Fibroblast of gingiva (primary cell): ENCODE results near the gene PDE7B.

Experiments
- DNase-seq: peaks from one replicate; pipeline ENCODE4 v3.0.0-alpha.2; 2011; ENCODE audit warnings: low read depth

The PDE7B gene

GRCh38 chr6:136149311-136149710 lies 297.8 kb downstream of the PDE7B start:
- no peak for DNase-seq

DNA sequence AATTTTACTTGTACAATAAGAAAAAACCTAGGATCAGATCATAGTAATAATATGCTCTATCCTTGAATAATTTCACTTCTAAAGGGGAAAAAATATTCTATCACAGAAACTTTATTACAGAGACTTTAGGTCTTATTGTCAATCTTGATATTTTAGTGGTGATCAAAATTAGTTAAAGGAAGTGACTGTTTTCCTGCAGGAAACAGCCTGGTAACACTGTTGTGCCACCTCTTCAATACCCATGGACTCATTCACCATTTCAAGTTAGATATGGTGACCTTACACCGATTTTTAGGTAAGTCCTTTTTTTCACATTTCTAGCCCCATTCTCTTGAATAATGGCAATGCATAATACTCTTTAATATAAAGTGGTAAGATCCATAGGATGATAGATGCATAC lies 299.5 kb downstream of the PDE7B start:
- DNase-seq, result no peak

GRCh38 chr6:136153707-136154375 lies 302.3 kb downstream of the PDE7B start:
- no peak for DNase-seq

- no peak for DNase-seq
These were observed 303.7 kb downstream of the PDE7B start for GRCh38 chr6:136155191-136155590.

- DNase-seq, result no peak
These were observed 306.2 kb downstream of the PDE7B start for GRCh38 chr6:136157743-136158142.

GRCh38 chr6:136158387-136158821 lies 306.9 kb downstream of the PDE7B start:
- no peak for DNase-seq

GRCh38 chr6:136158971-136159370 lies 307.5 kb downstream of the PDE7B start:
- DNase-seq, result no peak

DNA sequence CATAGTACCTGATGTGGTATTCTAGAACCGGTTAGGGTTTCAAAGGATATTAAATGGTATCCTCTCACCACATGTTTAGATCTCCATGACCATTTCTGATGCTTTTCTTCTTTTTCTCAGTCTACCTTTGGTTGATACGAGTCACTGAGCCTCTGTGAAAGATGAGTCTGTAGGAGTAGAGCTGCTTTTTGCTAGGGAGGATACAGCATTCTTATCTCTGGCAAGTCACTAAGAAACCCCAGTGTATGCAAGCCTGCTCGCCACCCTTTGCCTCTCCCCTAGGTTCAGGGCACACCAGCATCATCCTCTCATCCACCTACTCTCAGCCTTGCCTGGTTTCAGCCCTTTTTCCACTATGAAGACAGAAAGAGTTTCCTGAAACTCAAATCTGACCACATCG lies 308.7 kb downstream of the PDE7B start:
- DNase-seq, result no peak

- no peak for DNase-seq
These were observed 310.4 kb downstream of the PDE7B start for GRCh38 chr6:136161950-136162349.

- DNase-seq, result no peak
These were observed 311.8 kb downstream of the PDE7B start for GRCh38 chr6:136163260-136163659.

DNA sequence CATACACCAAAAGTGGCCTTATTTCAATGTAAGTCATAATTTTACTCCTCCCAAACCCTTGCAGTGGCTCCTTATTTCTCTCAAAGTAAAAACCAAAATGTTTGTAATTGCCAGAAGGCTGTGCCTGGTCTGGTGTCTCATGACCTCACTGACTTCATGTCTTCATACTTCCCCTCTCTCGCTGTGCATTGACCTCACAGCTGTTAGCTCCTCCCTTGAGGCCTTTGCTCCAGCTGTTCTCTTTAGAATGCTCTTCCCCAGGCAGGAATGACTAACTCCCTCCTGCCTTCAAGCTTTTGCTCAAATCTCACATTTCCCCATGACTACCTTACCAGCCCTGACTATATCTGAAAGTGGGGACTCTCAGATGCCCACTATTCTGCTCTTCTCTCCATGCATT lies 315.3 kb downstream of the PDE7B start:
- no peak for DNase-seq

- DNase-seq, result no peak
These were observed 318.1 kb downstream of the PDE7B start for GRCh38 chr6:136169394-136170148.

DNA sequence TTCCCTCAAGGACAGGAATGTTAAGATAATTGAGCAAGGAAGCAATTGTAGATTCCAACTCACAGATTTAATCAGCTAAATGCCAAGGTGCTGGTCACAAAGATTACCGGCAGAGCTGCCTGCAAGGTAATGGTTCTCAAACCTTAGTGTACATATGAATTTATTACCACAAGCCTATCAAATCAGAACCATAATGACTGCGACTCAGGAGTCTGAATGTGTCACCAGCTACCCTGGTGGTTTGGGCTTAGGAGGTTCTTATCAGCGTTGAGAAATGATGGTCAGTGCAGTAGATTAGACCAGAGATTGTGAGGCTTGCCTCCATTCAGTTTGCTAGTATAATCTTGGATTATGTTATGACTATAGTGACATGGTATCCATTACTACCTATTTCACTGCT lies 319.7 kb downstream of the PDE7B start:
- no peak for DNase-seq

GRCh38 chr6:136173519-136174507 lies 322.3 kb downstream of the PDE7B start:
- no peak for DNase-seq

GRCh38 chr6:136174510-136174909 lies 323.0 kb downstream of the PDE7B start:
- no peak for DNase-seq

GRCh38 chr6:136175873-136176272 lies 324.4 kb downstream of the PDE7B start:
- DNase-seq, result no peak

DNA sequence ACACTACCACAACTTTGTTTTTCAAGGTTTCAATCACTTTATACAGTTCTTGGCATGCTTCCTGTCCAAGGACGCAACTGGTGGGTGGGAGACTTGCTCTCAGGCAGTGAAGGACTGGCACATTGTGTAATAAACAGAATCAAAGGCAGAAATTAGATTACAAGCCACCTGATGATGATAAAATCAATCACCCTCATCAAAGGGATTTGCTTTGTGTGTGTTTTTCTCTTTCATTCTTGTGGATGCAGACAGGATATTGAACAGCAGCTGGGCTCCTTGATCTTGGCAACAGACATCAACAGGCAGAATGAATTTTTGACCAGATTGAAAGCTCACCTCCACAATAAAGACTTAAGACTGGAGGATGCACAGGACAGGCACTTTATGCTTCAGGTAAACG lies 327.2 kb downstream of the PDE7B start:
- no peak for DNase-seq

DNA sequence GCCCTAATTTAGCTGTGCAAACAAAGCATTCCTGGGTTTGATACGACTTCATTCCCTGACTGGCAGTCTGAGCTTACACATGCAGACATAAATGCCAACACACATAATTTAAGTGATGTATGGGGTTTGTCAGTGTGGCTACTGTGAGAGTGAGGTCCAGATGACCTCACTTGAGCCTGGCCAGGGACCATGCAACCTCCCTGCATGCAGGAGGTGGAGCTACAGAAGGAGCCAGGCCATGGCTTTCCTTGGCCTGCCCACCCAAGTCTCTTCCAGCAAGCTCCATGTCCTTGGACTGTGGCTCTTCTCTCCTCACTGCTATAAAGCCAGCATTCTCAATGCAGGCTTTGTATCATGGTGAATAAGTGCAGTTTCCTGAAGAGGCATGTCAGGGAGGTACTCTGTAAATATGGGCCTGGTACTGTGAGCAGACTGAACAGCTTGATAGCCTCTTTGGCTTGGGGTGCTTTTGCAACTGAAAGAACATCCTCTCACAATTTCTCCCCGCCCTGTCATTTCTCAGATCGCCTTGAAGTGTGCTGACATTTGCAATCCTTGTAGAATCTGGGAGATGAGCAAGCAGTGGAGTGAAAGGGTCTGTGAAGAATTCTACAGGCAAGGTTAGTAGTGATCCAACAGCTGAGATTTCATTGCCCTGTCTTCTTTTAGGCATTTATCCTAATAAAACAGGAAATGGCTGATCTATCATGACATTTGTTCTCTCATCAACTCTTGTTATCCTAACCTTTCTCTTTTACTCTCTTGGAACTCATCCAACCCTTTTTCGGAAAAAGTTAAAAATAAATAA lies 329.4 kb downstream of the PDE7B start:
- no peak for DNase-seq

- no peak for DNase-seq
These were observed 330.0 kb downstream of the PDE7B start for GRCh38 chr6:136181512-136181833.

GRCh38 chr6:136181861-136182260 lies 330.4 kb downstream of the PDE7B start:
- no peak for DNase-seq

- DNase-seq, result no peak
These were observed 333.2 kb downstream of the PDE7B start for GRCh38 chr6:136184738-136185137.

DNA sequence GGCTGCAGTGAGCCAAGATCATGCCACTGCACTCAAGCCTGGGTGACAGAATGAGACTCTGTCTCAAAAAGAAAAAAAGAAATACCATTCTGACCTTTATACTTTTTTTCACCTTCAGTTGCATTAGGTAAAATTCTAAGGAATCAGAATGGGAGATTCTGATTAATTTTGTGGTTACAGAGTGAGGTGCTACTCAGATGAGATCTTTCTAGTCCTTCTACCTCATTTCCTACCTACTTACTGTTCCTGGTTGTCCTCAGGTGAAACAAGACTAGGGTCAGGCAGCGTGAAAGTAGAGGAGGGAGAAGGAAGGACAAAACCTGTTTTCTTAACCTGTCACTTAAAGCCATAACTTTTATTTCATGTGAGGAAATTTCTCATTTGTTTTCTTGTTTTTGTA lies 334.9 kb downstream of the PDE7B start:
- no peak for DNase-seq
